GM23338 (cell line): ENCODE results near the gene SCTR. TPM values are rescaled to one million over a fixed set of nuclear protein-coding genes. Genes with fewer than 3 reads are reported as not detected.

Experiments
- ATAC-seq: fragments of 200-7000 bp; cut with Tn5 transposase; 3 replicates; pipeline ENCODE4 v1.9.1; 2020
- DNase-seq: peaks from one replicate; pipeline ENCODE4 v3.0.0-alpha.2; 2015; ENCODE audit warnings: low spot score
- H2AFZ ChIP-seq: fragments of 200-600 bp; sonication (generic); 2 replicates; pipeline ENCODE4 v1.8.0; 2016; ENCODE audit warnings: antibody characterized with exemption, mild to moderate bottlenecking, moderate library complexity
- H3F3A ChIP-seq: fragments of 200-600 bp; sonication (generic); replicated peaks from 2 replicates; pipeline ENCODE4 v1.8.0; 2017; ENCODE audit warnings: antibody characterized with exemption, mixed run types, low read depth
- H3K27ac ChIP-seq: fragments of 200-600 bp; sonication (generic); 2 replicates; pipeline ENCODE4 v1.6.1; 2016; ENCODE audit warnings: low read depth
- H3K27me3 ChIP-seq: fragments of 200-600 bp; sonication (generic); 2 replicates; pipeline ENCODE4 v1.8.0; 2016; ENCODE audit warnings: mild to moderate bottlenecking, mixed run types, moderate library complexity; ENCODE audit not compliant: insufficient read depth
- H3K36me3 ChIP-seq: fragments of 200-600 bp; sonication (generic); 2 replicates; pipeline ENCODE4 v1.8.0; 2016; ENCODE audit warnings: mild to moderate bottlenecking; ENCODE audit not compliant: insufficient read depth
- H3K4me1 ChIP-seq: fragments of 200-600 bp; sonication (generic); 2 replicates; pipeline ENCODE4 v1.8.0; 2016; ENCODE audit warnings: mild to moderate bottlenecking, moderate library complexity; ENCODE audit not compliant: insufficient read depth
- H3K4me2 ChIP-seq: fragments of 200-600 bp; sonication (generic); 2 replicates; pipeline ENCODE4 v1.7.1; 2017; ENCODE audit warnings: mixed run types
- H3K4me3 ChIP-seq: fragments of 200-600 bp; sonication (generic); 2 replicates; pipeline ENCODE4 v1.6.1; 2016; ENCODE audit warnings: mixed run types
- H3K79me2 ChIP-seq: fragments of 200-600 bp; sonication (generic); replicated peaks from 2 replicates; pipeline ENCODE4 v1.8.0; 2017; ENCODE audit warnings: mild to moderate bottlenecking; ENCODE audit not compliant: insufficient read depth
- H3K9me2 ChIP-seq: fragments of 200-600 bp; sonication (generic); 2 replicates; pipeline ENCODE4 v1.8.0; 2017; ENCODE audit not compliant: insufficient read depth
- H4K20me1 ChIP-seq: fragments of 200-600 bp; sonication (generic); replicated peaks from 2 replicates; pipeline ENCODE4 v1.8.0; 2017; ENCODE audit warnings: mild to moderate bottlenecking; ENCODE audit not compliant: insufficient read depth
- H3K27ac Mint-ChIP-seq: 2 replicates; pipeline ENCODE4 v1.8.0; 2020; ENCODE audit warnings: inconsistent platforms, mild to moderate bottlenecking, moderate library complexity, mixed read lengths
- H3K27me3 Mint-ChIP-seq: 3 replicates; pipeline ENCODE4 v1.8.0; 2022; ENCODE audit warnings: low read depth, mild to moderate bottlenecking, moderate library complexity, mixed read lengths, inconsistent platforms; ENCODE audit not compliant: insufficient read depth, poor library complexity
- H3K36me3 Mint-ChIP-seq: 3 replicates; pipeline ENCODE4 v1.8.0; 2021; ENCODE audit warnings: low read depth, mild to moderate bottlenecking, inconsistent platforms, moderate library complexity, mixed read lengths
- H3K4me1 Mint-ChIP-seq: 3 replicates; pipeline ENCODE4 v1.8.0; 2020; ENCODE audit warnings: mild to moderate bottlenecking, inconsistent platforms, mixed read lengths
- H3K4me3 Mint-ChIP-seq: 3 replicates; pipeline ENCODE4 v1.8.0; 2021; ENCODE audit warnings: moderate library complexity, mild to moderate bottlenecking, inconsistent platforms, mixed read lengths
- H3K9me3 Mint-ChIP-seq: 3 replicates; pipeline ENCODE4 v1.8.0; 2020; ENCODE audit warnings: moderate library complexity, mild to moderate bottlenecking, inconsistent platforms, mixed read lengths
- CREB1 ChIP-seq: fragments of 250-450 bp; sonication (Bioruptor Pico); IDR thresholded peaks from 2 replicates; pipeline ENCODE4 v1.5.0; 2020; ENCODE audit warnings: low read depth, mild to moderate bottlenecking, moderate library complexity
- CTCF ChIP-seq, 2 experiments: fragments of 200-600 bp in 1 of 2; sonication (generic) in 1 of 2; conservative IDR thresholded peaks; 2 replicates each; pipeline versions ENCODE4 v1.5.1 to v1.6.1; 2016 to 2017; ENCODE audit warnings: antibody characterized with exemption in 2 of 2, low read depth in 2 of 2, mild to moderate bottlenecking in 2 of 2, moderate library complexity in 1 of 2
- ETS1 ChIP-seq: IDR thresholded peaks from 2 replicates; pipeline ENCODE4 v1.6.1; 2016; ENCODE audit warnings: antibody characterized with exemption
- EZH2 ChIP-seq: fragments of 200-600 bp; sonication (generic); IDR thresholded peaks from one replicate; pipeline ENCODE4 v1.8.0; 2017; ENCODE audit warnings: antibody characterized with exemption, mild to moderate bottlenecking, low read depth; ENCODE audit not compliant: unreplicated experiment
- EZH2phosphoT487 ChIP-seq: fragments of 200-600 bp; sonication (generic); IDR thresholded peaks from one replicate; pipeline ENCODE4 v1.8.1; 2018; ENCODE audit warnings: antibody characterized with exemption; ENCODE audit not compliant: unreplicated experiment
- JUNB ChIP-seq: IDR thresholded peaks from one replicate; pipeline ENCODE4 v1.6.1; 2016; ENCODE audit warnings: antibody characterized with exemption; ENCODE audit not compliant: unreplicated experiment
- NANOG ChIP-seq: IDR thresholded peaks from 2 replicates; pipeline ENCODE4 v1.6.1; 2016; ENCODE audit warnings: antibody characterized with exemption, borderline replicate concordance
- POLR2AphosphoS5 ChIP-seq: IDR thresholded peaks from 2 replicates; pipeline ENCODE4 v1.6.1; 2016; ENCODE audit warnings: antibody characterized with exemption, low read depth
- REST ChIP-seq: IDR thresholded peaks from one replicate; pipeline ENCODE4 v1.6.1; 2018; ENCODE audit warnings: antibody characterized with exemption; ENCODE audit not compliant: unreplicated experiment
- STAT1 ChIP-seq: IDR thresholded peaks from one replicate; pipeline ENCODE4 v1.6.1; 2016; ENCODE audit warnings: antibody characterized with exemption; ENCODE audit not compliant: unreplicated experiment
- ZNF114 ChIP-seq: fragments of 250-450 bp; sonication (Bioruptor Pico); IDR thresholded peaks from 2 replicates; pipeline ENCODE4 v1.5.0; 2020; ENCODE audit warnings: mild to moderate bottlenecking, moderate library complexity
- ZNF331 ChIP-seq: fragments of 250-450 bp; sonication (Bioruptor Pico); IDR thresholded peaks from 2 replicates; pipeline ENCODE4 v1.5.0; 2020; ENCODE audit warnings: low read depth, mild to moderate bottlenecking, moderate library complexity
- ZNF462 ChIP-seq: fragments of 250-450 bp; sonication (Bioruptor Pico); IDR thresholded peaks from 2 replicates; pipeline ENCODE4 v1.5.0; 2020; ENCODE audit warnings: mild to moderate bottlenecking, moderate library complexity
- polyA plus RNA-seq: library from polyadenylated mRNA; unstranded; fragments of >200 nt; fragmentation: Nextera tagmentation; extraction: Ambion mirVana; gene quantifications from 2 replicates; pipeline ENCODE4 v1.2.1, GENCODE V29; 2016
- total RNA-seq: library from RNA; depleted of rRNA; stranded (reverse); fragments of >200 nt; shearing (Covaris generic); gene quantifications from 2 replicates; pipeline ENCODE4 v1.2.3, GENCODE V29; 2014

Gene SCTR
- total and polyA plus RNA-seq, 2 experiments from 2014 or later, result not detected

GRCh38 chr2:119427756-119428155 is 96.5 kb downstream of the SCTR start:
- Histone ChIP-seq H3K9me2 (no peaks in the 10 kb centered on the region), H2AFZ (no peak overlapping the region), H3K27ac (no peak overlapping the region), H3K79me2 (peaks cover 7% of the 10 kb centered on the region), H3K36me3 (no peaks in the 10 kb centered on the region; the same call in 1 of the 2 replicates), H4K20me1 (no peaks in the 10 kb centered on the region), H3K4me1 (peaks cover 27% of the 10 kb centered on the region), H3K27me3 (0 out of 2 replicates have a peak, but pooled peaks cover 9% of the 10 kb centered on the region), H3K4me2 (no peak overlapping the region), H3K4me3 (no peak overlapping the region), H3F3A (0 out of 2 replicates have a peak, but pooled peaks cover 7% of the 10 kb centered on the region)
- DNase-seq (no peak), ATAC-seq (no peak)
- H3K27me3 Mint-ChIP-seq, result peaks cover 13% of the 10 kb centered on the region
- no peaks in the 10 kb centered on the region for H3K36me3 Mint-ChIP-seq
- TF ChIP-seq ZNF114 (CRISPR knock-in tag) (no peak), ZNF331 (CRISPR knock-in tag) (no peak), EZH2 (no peak), ETS1 (no peak), CTCF (conservative IDR thresholded peaks at IDR 0.05; ENCODE audit: low read depth in 2 of 2) (no peak), STAT1 (no peak), JUNB (no peak), POLR2AphosphoS5 (no peak), REST (no peak), CREB1 (CRISPR knock-in tag) (no peak), EZH2phosphoT487 (no peak), ZNF462 (CRISPR knock-in tag) (no peak), NANOG (no peak)
- no peak overlapping the region for H3K4me3 Mint-ChIP-seq
- H3K9me3 Mint-ChIP-seq, result no peaks in the 10 kb centered on the region; the same call in 2 of the 3 replicates
- H3K27ac Mint-ChIP-seq, result no peak overlapping the region
- peaks cover 35% of the 10 kb centered on the region for H3K4me1 Mint-ChIP-seq
